ENCODE data around the gene CTNND2.

The CTNND2 gene

DNA sequence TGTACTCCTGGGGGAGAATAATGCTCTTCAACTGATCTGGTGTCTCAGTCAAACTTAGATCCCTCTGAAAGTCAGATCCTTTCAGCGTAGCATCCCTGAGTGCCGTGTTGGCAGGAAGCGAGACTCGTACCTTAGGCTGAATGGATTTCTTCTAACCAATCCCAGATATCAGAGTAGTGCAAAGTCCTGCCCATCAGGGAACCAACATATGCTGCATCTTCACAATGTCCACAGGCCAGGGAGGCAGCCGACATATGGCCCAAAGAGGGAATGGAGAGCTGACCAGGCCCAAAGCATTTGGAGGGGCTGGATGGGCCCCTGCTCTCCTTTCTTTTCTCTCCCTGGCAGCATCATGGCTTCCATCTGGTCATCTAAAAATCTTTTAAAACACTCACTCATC, 646.2 kb downstream of the CTNND2 start:
- DNase-seq (ENCODE audit: low spot score): no peak

DNA sequence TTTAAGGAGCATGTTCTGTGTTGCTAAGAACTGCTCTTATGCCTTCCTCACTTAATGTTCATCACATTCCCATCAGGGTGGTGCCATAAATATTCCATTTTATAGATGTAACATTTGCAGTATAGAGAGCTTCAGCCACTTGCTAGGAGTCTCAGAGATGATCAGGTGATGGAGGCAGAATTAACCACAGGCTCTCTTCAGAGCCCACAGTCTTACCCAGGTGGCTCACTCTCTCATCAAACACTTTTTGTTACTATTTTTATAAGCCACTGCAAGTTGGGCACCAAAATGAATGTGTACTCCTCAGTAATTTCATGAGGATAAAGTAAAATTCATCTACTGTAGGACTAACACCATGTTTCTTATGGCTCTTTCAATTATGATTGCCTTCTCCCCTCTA, 651.7 kb downstream of the CTNND2 start:
- DNase-seq (ENCODE audit: low spot score): no peak

DNA sequence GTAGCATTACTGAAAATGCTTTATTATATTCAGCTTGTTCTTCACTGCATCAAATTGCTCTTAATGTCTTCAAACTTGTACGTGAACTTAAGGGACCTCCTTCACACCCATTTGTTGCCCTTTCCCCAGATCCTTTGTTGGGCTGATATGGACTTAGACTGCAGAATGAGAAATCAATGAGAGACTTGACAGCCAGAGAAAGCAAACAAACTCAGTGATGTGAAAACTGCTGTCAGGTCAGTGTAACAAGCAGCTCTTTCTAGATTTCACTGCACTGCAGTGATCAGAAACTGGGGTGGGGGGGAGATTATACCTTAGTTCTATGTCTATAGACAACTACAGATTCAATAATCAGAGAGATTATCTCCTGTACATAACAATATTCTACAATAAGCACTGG, 652.2 kb downstream of the CTNND2 start:
- no peak for DNase-seq (ENCODE audit: low spot score)

DNA sequence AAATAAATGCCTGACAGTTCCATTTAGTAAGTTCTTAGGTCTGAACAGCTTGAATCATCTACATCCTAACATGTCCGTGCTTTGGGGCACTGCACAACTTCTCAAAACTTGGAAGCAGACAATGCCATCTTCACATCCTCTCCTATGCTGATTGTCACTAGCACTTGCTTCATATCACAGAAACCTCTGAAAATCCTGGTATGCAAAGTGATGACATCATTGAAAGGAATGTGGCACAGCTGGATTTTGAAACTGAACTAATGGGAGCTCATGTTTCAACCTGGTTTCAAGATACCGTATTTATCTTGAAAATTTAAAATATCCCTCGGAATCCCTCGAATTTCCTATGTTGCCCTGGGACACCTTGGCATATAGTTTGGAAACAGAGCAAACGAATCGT, 653.0 kb downstream of the CTNND2 start:
- peak; percentile 34 for DNase-seq (ENCODE audit: low spot score)

DNA sequence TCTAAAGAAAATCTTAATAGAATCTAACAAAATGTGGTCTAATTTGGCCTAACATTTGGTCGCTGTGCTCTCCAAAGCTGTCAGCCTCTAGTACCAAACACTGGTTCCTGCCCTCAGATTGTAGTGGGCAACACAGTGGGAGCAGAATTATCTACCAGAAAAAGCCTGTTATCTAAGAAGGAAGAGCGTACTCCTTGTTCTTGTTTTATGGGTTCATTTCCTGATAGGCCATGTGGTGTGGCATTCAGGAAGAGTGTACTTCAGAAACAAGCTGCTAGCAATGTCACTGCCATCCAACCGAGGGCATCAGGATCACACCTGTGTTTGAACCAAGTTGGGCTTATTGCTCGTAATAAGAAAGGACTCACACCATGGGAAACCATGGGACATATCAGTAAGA, 655.3 kb downstream of the CTNND2 start:
- no peak for DNase-seq (ENCODE audit: low spot score)

DNA sequence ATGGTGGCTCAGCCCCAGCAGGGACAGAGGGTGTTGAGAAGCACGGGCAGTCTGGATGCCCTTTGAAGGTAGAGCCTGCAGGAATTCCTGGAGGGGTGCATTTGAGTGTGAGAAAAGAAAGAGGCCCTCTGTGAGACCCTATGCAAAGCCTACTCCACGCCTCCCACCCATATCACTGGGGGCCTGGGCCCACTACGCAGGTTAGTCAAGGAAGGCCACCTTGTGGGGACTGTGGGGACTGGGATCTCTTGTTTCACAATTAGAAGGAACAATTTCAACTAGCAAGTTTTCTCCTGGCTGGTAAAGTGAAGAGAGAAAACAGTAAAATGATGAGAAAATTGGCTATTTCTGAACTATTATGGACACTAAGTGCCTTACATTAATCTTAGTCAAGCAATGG, 657.0 kb downstream of the CTNND2 start:
- DNase-seq (ENCODE audit: low spot score): no peak

DNA sequence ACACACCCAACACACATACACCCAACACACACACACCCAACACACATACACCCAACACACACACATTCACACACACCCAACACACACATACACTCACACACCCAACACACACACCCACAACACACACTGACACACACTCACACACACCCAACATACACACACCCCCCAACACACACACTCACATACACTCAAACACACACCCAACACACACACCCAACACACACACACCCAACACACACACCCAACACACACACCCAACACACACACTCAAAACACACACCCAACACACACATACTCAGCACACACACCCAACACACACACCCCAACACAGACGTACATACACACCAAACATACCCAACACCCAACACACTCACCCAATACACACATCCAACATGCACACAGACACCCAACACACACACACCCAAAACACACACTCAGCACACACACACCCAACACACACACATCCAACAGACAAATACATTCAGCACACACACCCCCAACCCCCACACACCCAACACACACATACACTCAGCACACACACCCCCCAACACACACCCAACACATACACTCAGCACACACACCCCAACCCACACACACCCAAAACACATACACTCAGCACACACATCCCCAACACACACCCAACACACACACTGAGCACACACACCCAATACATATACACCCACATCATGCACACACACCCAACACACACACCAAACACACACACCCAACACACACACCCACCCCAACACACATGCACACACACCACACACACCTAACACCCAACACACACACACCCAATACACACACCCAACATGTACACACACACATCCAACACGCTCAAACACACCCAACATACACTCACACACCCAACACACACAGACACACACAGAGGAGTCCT, 663.7 kb downstream of the CTNND2 start:
- DNase-seq (ENCODE audit: low spot score): no peak

DNA sequence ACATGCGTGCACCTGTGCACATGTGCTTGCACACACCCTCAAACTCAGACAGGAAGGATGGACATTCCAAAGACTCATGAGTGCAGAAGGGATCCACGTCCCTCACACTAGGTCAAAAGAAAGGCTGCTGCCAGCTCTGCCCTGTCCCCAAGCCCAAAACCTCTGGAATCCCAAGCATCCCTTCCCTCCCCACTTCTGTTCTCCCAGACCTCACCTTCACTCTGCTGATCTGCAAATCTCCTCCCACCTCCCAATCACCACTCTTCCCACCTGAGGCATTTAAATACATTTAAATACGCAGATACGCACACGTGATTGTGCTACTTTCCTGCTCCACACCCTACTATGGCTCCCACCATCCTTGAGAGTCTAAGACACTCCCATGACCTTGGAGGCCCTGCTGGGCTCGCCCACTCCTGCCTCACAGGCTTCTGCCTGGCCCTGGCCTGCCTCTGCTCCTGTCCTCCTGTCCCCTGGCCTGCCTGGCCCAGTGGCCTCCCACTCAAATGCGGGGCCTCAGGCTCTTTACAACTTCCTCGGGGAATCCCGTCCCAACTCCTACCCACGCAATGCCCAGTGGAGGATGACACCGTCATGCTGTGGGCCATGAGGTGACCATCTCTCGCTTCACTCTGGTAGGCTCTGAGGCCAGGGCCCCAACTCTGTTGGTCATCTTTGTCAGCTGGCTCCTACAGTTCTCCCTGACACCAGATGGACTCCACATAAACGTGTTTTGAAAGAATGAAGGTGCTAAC, 664.8 kb downstream of the CTNND2 start:
- no peak for DNase-seq (ENCODE audit: low spot score)

DNA sequence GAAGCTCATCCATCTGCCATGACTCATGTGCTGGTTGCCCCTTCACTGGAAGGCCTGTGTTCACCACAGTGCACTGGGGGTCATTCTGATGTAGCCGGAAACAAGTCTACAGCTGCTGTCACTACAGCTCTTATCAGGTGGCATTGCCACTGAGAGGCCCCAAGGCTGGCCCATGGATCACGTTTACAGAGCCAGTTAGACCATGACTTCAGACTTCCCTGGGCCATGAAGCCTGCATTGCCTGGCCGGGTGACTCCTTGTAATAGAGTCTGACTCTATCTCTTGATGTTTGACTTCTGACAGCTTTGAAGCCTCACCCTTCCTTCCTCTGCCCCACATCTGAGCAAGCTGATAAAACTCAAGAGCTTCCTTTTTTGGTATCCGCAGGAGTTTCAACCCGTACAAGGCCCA, 669.7 kb downstream of the CTNND2 start:
- DNase-seq (ENCODE audit: low spot score): no peak

DNA sequence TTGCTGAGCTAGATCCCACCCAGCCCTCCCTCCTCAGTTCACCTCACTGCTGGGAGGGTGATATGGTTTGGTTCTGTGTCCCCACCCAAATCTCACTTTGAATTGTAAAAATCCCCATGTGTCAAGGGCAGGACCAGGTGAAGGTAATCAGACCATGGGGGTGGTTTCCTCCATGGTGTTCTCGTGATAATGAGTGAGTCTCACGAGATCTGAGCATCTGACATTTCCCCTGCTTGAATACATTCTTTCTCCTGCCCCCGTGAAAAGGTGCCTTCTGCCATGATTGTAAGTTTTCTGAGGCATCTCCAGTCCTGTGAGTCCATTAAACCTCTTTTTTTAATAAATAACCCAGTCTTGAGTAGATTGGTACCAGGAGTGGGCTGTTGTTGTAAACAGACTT, 673.4 kb downstream of the CTNND2 start:
- no peak for DNase-seq (ENCODE audit: low spot score)

DNA sequence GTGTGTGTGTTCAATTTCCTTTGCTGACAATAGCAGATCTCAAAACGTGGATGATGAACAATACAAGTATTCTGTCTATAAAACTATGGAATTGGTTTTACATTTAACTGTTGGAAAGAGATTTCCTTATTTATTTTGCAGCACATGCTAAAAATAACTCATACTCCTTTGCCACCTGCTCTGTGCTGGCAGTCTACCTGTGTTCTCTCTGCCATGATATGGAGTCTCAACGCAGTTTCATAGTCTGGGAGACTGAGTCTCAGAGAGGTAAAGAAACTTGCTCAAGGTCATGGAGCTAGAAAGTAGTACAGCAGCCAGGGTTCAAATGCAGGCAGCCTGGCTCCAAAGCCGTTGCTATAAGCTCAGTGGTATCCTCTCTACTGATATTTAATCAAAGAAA, 677.2 kb downstream of the CTNND2 start:
- no peak for DNase-seq (ENCODE audit: low spot score)

DNA sequence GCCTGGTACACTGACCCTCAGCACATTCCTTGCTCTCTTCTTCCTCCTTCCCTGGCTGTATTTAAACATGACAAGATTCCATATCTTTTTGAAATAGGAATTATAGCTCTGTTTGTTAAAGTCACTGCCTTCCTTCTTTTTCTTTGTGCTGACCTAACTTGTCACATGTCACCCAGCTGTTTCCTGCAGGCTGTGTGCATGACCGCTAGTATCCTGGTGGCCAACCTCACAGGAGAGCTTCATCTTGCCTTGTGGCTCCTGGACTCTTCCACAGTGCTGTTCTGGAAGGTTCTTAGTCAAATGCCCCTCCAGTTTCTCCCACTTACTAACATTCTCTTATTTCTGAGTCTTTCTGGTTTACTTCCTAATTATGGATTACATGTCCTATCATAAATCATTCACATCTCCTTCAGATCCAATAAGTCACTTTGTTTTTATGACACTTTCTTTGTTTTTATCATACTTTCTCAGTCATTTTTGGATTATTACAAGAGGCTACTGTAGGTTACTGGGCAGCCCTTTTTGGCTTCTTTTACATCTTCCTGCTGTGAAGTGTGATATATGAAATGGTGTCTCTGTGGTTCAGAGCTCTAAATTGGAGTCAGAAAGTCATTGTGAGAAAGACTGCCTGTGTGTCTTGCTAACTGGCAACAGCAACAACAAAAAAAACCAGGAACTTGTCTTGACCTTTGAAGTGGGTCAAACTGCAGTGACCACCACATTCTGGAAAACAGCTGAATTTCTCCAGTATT, 679.6 kb downstream of the CTNND2 start:
- DNase-seq (ENCODE audit: low spot score): no peak

DNA sequence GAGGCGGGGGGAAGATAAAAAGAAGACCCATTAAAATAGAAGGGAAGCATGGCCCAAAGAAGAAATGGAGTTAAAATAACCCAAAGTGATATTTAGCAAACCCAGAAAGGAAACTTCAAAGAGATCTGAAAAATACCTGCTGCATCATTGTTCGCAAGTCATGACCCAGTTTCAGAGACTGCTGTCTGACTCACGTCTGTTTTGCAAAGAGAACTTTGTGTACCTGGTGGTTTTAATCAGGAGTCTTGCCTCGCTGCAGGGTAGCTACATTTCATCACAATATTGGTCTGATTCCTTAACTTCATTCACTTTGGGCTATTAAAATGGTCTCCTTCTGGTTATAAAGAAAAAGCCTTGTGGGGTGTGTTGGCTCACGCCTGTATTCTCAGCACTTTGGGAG, 682.1 kb downstream of the CTNND2 start:
- DNase-seq (ENCODE audit: low spot score): no peak

DNA sequence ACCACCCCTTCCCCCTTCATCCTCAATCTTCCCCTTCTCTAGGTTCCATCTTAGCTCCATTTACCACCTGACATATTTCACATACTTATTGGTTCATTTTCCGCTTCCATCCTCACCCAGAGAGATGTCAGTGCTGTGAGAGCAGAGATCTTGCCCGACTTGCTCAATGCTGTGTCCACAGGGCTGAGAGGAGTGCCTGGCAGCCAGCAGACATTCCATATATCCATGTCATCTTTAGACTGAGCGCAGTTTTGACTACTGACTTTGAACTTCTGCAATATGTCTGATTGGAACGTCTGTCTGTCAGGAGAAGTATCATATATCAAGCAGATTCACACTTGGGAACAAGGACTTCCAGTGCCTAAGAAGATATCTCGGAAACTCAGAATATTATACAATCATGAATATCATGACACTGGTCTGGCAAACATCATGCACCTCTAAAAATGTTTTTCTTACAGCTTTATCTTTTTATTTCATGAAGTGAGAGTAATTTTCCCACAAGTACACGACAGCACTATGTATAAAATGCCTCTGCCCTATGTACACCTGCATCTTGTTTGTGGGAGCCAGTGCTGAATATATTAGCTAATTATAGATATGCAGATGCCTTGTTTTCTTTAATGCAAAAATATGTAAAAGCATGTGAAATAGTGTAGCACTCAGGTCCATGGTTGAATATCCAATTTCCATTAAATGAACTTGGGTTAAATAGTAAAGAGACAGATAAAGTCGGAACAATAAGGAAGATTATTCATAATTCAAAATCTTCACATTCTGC, 689.2 kb downstream of the CTNND2 start:
- no peak for DNase-seq (ENCODE audit: low spot score)

DNA sequence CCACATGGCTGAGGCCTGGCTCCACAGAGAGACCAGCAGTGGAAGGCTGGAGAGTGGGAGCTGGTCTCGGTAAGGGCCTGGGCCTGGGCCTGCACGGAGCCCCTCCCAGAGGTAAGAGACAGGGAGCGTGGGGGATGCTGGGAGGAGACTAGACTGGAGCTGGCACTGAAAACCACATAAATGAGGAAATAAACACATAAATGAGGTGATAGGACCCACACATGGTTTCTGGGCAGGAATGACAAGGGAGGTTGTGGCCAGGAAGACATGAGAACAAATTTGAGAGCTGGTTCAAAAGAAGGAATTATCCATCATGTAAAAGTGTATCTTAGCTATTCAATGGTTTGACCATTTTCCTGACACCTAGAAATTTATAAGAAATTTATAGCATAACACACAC, 691.5 kb downstream of the CTNND2 start:
- no peak for DNase-seq (ENCODE audit: low spot score)

DNA sequence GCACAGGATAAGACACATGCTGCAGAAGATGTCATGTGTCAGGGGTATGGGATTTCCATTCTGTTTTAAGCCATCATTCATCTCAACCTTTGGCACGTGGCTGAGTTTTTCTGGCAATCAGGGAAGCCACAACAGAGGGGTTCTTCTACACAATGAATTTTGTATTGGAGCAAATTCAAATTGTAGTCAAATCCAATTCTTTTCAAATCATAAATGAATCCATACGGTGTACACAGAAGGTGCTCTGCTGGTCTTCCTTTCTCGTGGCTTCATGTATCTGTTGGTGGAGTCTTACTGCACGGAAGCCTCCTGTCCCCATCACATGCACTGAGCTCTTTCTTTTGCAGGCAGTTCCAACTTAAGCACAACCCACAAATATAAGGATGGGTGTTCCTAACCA, 706.5 kb downstream of the CTNND2 start:
- no peak for DNase-seq (ENCODE audit: low spot score)

DNA sequence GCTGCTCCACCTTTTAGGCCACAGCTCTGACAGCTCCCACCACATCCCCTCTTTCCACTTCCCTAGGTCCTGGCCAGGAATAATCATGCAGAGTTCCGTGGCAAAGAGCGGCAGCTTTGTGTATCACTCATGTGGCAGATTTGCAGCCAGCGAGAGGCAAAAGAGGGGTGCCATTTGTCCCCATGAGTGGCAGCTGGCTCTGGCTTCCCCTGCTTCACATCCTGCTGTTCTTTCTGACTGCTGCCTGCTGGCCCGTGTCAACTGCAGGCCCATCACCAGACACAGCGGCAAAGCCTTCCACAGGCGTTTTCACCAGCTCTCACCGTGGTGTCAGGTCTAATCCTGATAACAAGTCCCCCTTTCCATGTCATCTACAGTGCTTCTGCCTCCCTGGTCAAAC, 712.6 kb downstream of the CTNND2 start:
- no peak for DNase-seq (ENCODE audit: low spot score)

DNA sequence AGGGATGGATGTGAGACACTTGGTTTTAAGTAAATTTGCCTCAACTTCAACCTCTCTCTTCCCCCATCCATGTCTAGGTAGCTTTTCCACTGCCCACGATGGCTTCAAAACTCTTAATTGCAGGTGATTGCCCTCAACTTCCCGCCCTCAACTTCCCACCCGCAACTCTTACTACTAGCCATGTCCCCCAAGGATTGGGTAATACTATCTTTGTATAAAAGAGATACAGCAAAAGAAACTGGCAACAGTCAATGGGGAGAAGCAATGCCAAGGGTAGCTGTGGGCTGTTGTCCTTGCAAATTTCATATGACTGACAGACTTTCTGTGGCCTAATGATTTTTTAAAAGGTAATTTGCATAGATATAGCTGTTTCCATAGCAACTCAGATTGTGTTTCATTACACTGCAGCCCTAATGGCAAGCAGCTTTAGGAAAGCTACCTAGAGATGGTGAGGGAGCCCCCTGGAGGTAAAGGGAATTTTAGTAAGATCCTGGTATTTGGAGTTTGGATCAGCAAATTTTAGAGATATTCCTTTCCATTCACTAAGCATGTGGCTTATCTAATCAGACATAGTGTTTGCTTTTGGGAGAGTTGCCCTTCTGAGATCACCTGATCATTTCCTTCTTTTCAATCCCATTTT, 721.7 kb downstream of the CTNND2 start:
- DNase-seq (ENCODE audit: low spot score): peak; percentile 46

DNA sequence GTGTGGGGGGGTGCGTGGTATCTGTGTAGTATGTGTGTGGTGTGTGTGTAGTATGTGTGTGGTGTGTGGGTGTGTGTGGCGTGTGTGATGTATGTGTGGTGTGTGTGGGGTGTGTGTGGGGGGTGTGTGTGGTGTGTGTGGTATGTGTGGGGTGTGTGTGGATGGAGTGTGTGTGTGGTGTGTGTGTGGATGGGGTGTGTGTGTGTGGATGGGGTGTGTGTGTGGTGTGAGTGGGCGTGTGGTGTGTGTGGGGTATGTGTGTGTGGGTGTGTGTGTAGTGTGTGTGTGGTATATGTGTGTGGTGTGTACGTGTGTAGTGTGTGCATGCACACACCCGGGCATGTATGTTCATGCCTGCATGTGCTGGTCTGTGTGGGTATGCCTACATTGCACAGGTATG, 722.3 kb downstream of the CTNND2 start:
- no peak for DNase-seq (ENCODE audit: low spot score)

DNA sequence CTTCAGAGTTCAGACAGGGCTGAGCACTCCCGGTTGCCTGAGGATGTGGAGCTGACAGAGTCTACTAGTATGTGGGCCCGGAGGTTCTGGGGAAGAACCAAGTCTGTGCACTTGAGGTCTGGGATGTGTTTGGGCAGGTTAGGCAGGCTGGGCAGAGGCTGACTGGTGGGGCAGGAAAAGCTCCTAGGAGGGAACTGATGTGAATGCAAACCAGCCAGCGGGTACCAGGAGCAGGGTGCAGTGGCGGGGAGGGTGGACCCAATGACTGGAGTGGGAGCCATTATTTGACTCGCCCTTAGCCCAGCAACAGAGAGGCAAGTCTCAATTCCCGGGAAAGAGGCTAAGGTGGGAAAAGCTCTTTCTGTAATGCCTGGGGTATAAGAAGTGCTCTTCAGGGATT, 723.4 kb downstream of the CTNND2 start:
- no peak for DNase-seq (ENCODE audit: low spot score)

DNA sequence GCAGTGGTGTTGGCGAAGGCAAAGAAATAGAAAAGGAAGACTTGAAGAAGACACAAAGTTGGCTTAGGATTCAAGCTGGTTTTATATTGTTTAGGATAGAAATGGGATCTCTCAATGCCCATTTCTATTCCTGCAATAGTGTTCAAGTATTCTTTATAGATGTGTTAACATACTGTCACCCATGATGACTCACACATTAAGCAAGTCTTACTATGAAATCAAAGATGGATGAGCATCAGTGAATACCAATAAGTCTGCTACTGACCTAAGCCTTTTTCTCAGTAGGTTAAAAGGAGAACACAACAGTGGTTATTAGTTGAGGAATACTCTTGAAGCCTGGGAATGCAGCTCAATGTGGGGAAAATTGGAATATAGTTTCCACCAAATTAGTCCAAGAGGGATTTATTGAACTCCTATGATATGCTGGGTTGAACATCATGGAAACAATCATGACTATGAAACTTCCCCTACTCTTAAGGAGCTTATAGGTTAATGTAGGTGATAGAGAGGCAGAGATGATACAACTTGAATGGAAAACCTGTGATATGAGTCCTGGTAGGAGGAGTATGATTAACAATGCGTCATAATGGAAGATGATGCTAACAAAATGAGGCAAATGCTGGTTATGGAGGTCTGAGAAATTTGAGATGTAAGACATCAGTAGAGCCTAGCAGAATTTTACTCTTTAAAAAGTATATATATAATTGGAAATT, 726.1 kb downstream of the CTNND2 start:
- no peak for DNase-seq (ENCODE audit: low spot score)
